IMR-90 (cell line): ENCODE data around the gene LLGL1.

ENCODE experiments used
- BHLHE40 ChIP-seq: fragments of 150-350 bp; IDR thresholded peaks from 2 replicates; pipeline ENCODE4 v1.6.1; 2016; ENCODE audit warnings: mild to moderate bottlenecking, low read depth, low read length
- CEBPB ChIP-seq: IDR thresholded peaks from 2 replicates; pipeline ENCODE4 v1.6.1; 2012; ENCODE audit warnings: low read depth, low read length, improper control_type of control experiment
- MAZ ChIP-seq: IDR thresholded peaks from 2 replicates; pipeline ENCODE4 v1.6.1; 2012; ENCODE audit warnings: low read depth, mild to moderate bottlenecking, low read length, improper control_type of control experiment, moderate library complexity, borderline replicate concordance
- MXI1 ChIP-seq: IDR thresholded peaks from 2 replicates; pipeline ENCODE4 v1.6.1; 2012; ENCODE audit warnings: low read depth, mild to moderate bottlenecking, low read length, moderate library complexity, borderline replicate concordance
- NFE2L2 ChIP-seq: fragments of 150-350 bp; IDR thresholded peaks from 2 replicates; pipeline ENCODE4 v1.6.1; 2016; ENCODE audit warnings: low read depth, mild to moderate bottlenecking, low read length
- POLR2A ChIP-seq: IDR thresholded peaks from 2 replicates; pipeline ENCODE4 v1.6.1; 2012; ENCODE audit warnings: mild to moderate bottlenecking, low read depth, low read length
- RFX5 ChIP-seq: IDR thresholded peaks from 2 replicates; pipeline ENCODE4 v1.8.0; 2012; ENCODE audit warnings: low read depth, mild to moderate bottlenecking, low read length, moderate library complexity
- TF ChIP-seq, protein P1 (sequence below): conservative IDR thresholded peaks from 2 replicates; pipeline ENCODE4 v1.5.1; 2012; ENCODE audit warnings: mild to moderate bottlenecking, low read depth, low read length, improper control_type of control experiment

DNA sequence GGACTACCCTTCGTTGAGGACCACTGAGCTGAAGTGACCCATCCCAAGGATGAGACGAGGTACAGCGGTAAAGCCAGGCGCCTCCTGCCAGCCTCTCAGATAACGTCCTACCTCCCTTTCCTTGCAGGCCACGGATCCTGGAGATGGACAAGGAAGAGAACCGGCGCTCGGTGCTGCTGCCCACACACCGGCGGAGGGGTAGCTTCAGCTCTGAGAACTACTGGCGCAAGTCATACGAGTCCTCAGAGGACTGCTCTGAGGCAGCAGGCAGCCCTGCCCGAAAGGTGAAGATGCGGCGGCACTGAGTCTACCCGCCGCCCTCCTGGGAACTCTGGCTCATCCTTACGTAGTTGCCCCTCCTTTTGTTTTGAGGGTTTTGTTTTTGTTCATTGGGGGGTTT, 17.3 kb upstream of the LLGL1 start:
- TF ChIP-seq, protein P1, sequence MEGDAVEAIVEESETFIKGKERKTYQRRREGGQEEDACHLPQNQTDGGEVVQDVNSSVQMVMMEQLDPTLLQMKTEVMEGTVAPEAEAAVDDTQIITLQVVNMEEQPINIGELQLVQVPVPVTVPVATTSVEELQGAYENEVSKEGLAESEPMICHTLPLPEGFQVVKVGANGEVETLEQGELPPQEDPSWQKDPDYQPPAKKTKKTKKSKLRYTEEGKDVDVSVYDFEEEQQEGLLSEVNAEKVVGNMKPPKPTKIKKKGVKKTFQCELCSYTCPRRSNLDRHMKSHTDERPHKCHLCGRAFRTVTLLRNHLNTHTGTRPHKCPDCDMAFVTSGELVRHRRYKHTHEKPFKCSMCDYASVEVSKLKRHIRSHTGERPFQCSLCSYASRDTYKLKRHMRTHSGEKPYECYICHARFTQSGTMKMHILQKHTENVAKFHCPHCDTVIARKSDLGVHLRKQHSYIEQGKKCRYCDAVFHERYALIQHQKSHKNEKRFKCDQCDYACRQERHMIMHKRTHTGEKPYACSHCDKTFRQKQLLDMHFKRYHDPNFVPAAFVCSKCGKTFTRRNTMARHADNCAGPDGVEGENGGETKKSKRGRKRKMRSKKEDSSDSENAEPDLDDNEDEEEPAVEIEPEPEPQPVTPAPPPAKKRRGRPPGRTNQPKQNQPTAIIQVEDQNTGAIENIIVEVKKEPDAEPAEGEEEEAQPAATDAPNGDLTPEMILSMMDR, result no peak
- TF ChIP-seq POLR2A (no peak), BHLHE40 (no peak), RFX5 (no peak), CEBPB (no peak), MXI1 (no peak), NFE2L2 (no peak), MAZ (no peak)
